GM19240 (cell line): ENCODE data around the gene RPL9.
"Not testable (repeated sequence)": the region's sequence is repeated elsewhere in the genome, so short reads cannot be mapped to it uniquely, and the experiment has no call there.

Source experiments
- DNase-seq: peaks from one replicate; pipeline ENCODE4 v3.0.0; 2011; ENCODE audit warnings: low spot score; ENCODE audit not compliant: insufficient read length

Gene RPL9

GRCh38 chr4:39467464-39467863, 8.7 kb upstream of the RPL9 start:
- DNase-seq = no peak

GRCh38 chr4:39466747-39467146, 8.0 kb upstream of the RPL9 start:
- no peak for DNase-seq

DNA sequence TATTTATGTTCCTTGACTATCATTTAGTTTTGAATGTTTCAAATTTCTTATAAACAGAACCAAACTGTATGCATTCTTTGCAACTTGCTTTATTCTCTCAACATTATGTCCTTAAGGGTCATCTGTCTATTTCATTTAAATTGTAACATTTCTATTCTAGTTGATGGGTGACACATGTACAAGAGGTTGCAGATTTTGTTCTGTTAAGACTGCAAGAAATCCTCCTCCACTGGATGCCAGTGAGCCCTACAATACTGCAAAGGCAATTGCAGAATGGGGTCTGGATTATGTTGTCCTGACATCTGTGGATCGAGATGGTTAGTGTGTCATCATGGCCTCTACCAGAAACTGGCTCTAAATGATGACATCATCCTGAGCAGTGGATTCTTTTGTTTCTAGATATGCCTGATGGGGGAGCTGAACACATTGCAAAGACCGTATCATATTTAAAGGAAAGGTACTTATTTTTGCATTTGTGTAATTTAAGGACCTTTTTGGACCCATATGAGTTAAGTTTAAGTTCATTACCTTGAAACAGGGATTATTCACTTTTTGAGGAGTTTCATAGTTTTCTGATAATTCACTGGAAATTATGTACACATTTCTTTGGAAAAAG, 6.3 kb upstream of the RPL9 start:
- no peak for DNase-seq

DNA sequence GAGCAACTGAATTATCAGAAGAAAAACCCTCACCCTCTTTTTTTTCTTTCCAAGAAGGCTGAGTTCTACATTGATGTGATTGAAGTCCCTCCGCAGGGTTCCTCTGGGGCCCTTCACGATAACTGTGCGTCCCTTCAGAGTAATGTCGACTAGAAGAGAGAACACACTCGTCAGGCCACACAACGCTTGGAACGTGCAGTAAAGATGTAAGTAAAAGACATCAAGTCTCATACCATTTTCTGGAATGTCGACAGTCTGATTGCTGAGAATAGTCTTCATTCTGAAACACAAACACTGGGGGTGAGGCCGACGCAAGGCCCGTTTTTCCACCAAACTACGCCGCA, 589 bp downstream of the RPL9 start:
- not testable (repeated sequence) for DNase-seq

DNA sequence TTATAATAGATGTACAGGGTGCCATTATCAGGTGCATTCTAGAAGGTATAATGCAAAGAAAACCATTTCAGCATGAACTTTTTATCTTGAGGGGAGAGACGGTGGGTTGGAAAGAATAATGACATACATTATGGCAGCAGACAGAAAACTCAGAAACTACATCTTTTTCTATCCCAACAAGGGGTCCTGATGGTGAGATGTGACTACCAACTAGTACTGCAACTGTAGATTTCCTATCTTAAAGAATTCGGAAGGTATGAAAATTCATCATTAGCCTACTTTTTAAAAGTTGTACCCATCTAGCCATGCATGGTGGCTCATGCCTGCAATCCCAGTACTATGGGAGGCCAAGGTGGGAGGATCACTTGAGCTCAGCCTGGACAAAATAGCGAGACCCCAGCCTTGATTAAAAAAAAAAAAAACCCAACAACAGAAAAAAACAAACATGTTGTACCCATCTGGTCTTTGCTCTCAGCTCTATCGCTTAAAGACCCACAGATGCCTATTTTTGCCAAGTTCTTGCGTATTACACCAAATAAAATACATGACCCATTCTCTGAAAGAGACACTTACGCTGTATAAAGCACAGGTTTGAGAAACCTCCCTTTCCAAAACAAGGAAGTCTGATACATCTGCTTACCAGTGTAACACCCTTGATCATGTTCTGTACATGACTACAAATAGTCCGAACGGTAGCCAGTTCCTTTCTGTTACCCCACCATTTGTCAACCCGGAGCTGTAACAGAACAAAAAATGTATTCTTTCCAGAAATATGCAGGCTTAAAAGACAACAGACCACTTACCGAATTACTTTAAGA, 1.6 kb downstream of the RPL9 start:
- DNase-seq = no peak

- DNase-seq = no peak
These were observed 3.2 kb downstream of the RPL9 start for GRCh38 chr4:39455486-39455885.

- no peak for DNase-seq
These were observed 5.0 kb downstream of the RPL9 start for GRCh38 chr4:39453738-39454137.

- DNase-seq = no peak
These were observed 5.7 kb downstream of the RPL9 start for GRCh38 chr4:39452860-39453587.

- DNase-seq = no peak
These were observed 6.4 kb downstream of the RPL9 start for GRCh38 chr4:39452153-39452859.

- no peak for DNase-seq
These were observed 7.2 kb downstream of the RPL9 start for GRCh38 chr4:39451423-39452023.

DNA sequence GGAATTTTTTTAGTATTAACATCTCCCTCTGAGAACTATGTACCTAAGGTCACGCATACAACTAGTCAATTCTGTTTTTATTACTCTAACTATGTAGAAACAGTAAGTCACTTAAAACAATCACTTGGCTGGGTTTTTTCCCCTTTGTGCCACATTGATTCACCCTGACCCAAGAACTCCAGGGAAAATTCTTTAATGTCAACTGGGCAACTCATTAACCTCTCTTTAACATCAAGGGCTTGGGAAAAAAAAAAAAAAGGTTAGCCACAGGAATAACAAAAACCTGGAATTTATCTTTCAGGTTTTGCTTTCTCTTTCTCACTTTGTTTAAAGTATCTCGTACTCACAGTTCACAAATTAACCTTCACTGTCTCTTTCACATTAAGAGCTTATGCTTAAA, 8.1 kb downstream of the RPL9 start:
- no peak for DNase-seq

DNA sequence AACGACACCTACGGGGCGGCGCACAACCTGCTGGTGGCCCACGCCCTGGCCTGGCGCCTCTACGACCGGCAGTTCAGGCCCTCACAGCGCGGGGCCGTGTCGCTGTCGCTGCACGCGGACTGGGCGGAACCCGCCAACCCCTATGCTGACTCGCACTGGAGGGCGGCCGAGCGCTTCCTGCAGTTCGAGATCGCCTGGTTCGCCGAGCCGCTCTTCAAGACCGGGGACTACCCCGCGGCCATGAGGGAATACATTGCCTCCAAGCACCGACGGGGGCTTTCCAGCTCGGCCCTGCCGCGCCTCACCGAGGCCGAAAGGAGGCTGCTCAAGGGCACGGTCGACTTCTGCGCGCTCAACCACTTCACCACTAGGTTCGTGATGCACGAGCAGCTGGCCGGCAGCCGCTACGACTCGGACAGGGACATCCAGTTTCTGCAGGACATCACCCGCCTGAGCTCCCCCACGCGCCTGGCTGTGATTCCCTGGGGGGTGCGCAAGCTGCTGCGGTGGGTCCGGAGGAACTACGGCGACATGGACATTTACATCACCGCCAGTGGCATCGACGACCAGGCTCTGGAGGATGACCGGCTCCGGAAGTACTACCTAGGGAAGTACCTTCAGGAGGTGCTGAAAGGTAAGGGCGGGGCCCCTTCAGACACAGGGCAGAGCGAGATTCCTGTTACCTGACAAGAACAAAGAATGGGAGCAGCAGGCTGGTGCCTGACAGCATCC, 11.7 kb downstream of the RPL9 start:
- DNase-seq = peak; percentile 22

GRCh38 chr4:39446483-39446841, 12.3 kb downstream of the RPL9 start:
- no peak for DNase-seq

- no peak for DNase-seq
These were observed 15.7 kb downstream of the RPL9 start for GRCh38 chr4:39442998-39443397.

DNA sequence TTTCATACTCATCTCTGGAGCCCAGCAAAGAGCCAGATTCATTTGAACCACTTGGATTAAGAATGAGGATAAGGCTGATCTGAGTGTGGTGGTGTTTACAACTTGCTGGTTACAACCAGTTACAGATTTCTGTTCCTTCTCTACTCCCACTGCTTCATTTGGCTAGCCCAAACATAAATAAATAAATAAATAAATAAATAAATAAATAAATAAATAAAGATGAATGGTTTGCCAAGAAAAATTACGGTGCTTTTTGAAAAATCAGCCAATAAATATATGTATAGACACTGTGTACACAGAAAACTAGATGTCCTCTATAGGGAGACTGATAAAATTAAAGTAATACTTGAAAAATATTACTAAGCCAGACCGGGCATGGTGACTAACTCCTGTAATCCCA, 17.1 kb downstream of the RPL9 start:
- DNase-seq = no peak

- no peak for DNase-seq
These were observed 22.8 kb downstream of the RPL9 start for GRCh38 chr4:39435659-39436563.

DNA sequence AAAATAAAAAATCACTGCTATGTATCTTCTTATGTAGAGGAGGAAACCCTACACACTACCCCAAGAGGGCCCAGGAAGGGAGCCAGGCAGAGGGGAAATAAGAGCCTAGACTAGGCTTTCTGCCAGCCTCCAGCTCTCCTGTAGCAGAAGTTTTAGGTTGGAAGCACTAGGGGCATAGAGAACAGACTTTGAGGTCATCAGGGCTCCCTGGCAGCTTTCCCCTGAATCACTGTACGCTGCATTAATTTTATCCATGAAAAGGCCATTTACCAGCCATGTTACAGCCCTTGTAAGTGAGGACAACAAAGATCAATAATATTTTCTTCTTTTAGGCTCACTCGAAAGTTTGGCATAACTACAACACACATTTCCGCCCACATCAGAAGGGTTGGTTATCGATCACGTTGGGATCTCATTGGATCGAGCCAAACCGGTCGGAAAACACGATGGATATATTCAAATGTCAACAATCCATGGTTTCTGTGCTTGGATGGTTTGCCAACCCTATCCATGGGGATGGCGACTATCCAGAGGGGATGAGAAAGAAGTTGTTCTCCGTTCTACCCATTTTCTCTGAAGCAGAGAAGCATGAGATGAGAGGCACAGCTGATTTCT, 24.7 kb downstream of the RPL9 start:
- no peak for DNase-seq

GRCh38 chr4:39429476-39430334, 29.0 kb downstream of the RPL9 start:
- no peak for DNase-seq
